ENCODE results near the gene NUDT22.

DNA sequence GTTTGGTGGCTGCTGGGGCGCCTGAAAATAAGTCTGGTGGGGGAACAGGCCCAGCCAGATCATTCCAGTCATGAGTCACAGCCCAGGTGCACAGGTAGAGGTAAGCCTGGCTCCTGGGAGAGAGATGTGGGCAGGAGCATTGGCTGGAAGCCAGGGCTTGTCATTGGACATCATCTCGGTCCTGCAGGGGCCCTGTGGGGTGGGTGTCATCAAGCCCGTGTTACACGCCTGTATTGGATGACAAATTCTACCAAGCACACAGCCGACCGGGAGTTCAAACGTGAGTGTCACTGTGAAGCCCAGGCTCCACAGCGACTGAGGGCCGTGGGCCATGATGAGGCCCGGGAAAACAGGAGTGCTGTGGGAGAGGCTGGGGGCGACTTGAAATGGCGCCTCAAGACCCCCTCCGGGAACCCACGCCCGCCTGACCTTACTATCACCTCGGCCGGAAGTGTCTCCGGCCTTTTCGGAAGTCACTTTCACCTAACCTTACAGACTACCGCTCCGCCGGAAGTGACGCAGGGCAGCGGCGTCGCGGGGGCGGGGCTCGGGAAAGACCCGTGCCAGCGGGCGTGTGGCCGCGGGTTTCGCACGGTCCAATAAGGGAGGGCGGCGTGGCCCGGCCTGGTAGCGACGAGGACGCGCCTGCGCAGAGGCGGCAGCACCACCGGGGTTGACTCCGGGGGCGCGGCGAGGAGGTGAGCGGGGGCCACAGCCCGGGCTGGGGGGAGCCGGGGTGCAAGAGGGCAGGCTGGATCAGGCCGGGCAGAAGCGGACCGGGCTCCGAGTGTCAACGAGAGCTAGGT, 14.6 kb downstream of the NUDT22 start, which contains the start of gene FKBP2:
- TF ChIP-seq ZNF274 (IDR thresholded peaks at IDR 0.05; ENCODE audit: low read depth, low read length), result no peak
- TF ChIP-seq SUZ12 (IDR thresholded peaks at IDR 0.05; ENCODE audit: extremely low read depth, insufficient read depth, insufficient read length), result no peak
- no peak for TF ChIP-seq YY1 (IDR thresholded peaks at IDR 0.05; ENCODE audit: insufficient read depth, insufficient read length)

Data from NT2/D1 (cell line).